HEK293 (cell line): ENCODE data around the gene SKAP1.

ENCODE experiments used
- ZNF114 ChIP-seq: fragments of 450-650 bp; formaldehyde crosslinking; IDR thresholded peaks from 2 replicates; pipeline ENCODE4 v1.5.0; 2017; ENCODE audit warnings: missing biosample characterization, missing genetic modification characterization
- ZNF350 ChIP-seq: fragments of 450-650 bp; formaldehyde crosslinking; IDR thresholded peaks from 2 replicates; pipeline ENCODE4 v1.5.0; 2017; ENCODE audit warnings: missing biosample characterization, mild to moderate bottlenecking, missing genetic modification characterization
- ZNF704 ChIP-seq: fragments of 450-650 bp; formaldehyde crosslinking; IDR thresholded peaks from 2 replicates; pipeline ENCODE4 v1.5.1; 2016; ENCODE audit warnings: missing biosample characterization, missing genetic modification characterization

GRCh38 chr17:48179071-48179945 is 250.7 kb downstream of the SKAP1 start:
- TF ChIP-seq ZNF704 (tag by site-specific recombination) (no peak), ZNF350 (tag by site-specific recombination) (no peak), ZNF114 (tag by site-specific recombination) (no peak)
